Parathyroid adenoma (tissue), 2 donors: ENCODE results near the gene RLN3.
A peak's percentile ranks its signal among the peaks of the same experiment; 100 is the strongest.

Source experiments
- H2AFZ ChIP-seq: fragments of 300-600 bp; sonication (generic); one replicate; pipeline ENCODE4 v1.7.0; 2017; ENCODE audit warnings: antibody characterized with exemption, mild to moderate bottlenecking
- H3K27ac ChIP-seq: fragments of 300-600 bp; sonication (generic); one replicate; pipeline ENCODE4 v1.7.0; 2017
- H3K27me3 ChIP-seq: fragments of 300-600 bp; sonication (generic); one replicate; pipeline ENCODE4 v1.7.0; 2017; ENCODE audit warnings: low read length; ENCODE audit not compliant: control insufficient read depth, insufficient read depth
- H3K36me3 ChIP-seq: fragments of 300-600 bp; sonication (generic); one replicate; pipeline ENCODE4 v1.7.0; 2017; ENCODE audit warnings: low read length; ENCODE audit not compliant: control insufficient read depth, insufficient read depth
- H3K4me1 ChIP-seq: fragments of 300-600 bp; sonication (generic); one replicate; pipeline ENCODE4 v1.7.0; 2017; ENCODE audit warnings: control low read depth
- H3K4me2 ChIP-seq: fragments of 300-600 bp; sonication (generic); one replicate; pipeline ENCODE4 v1.7.0; 2017; ENCODE audit warnings: low read length
- H3K4me3 ChIP-seq: fragments of 300-600 bp; sonication (generic); one replicate; pipeline ENCODE4 v1.7.0; 2017; ENCODE audit warnings: low read depth, low read length
- H3K79me2 ChIP-seq: fragments of 300-600 bp; sonication (generic); one replicate; pipeline ENCODE4 v1.7.0; 2017; ENCODE audit warnings: control low read depth
- H3K9ac ChIP-seq: fragments of 300-600 bp; sonication (generic); one replicate; pipeline ENCODE4 v1.7.0; 2017; ENCODE audit warnings: mild to moderate bottlenecking
- H3K9me3 ChIP-seq: fragments of 300-600 bp; sonication (generic); one replicate; pipeline ENCODE4 v1.7.0; 2017; ENCODE audit warnings: low read length; ENCODE audit not compliant: control insufficient read depth
- TF ChIP-seq, protein P1 (sequence below): fragments of 300-600 bp; sonication (generic); IDR thresholded peaks from one replicate; pipeline ENCODE4 v1.7.0; 2017; ENCODE audit warnings: antibody characterized with exemption, mild to moderate bottlenecking
- donor health status: primary hyperparathyroidism.

RLN3 gene

DNA sequence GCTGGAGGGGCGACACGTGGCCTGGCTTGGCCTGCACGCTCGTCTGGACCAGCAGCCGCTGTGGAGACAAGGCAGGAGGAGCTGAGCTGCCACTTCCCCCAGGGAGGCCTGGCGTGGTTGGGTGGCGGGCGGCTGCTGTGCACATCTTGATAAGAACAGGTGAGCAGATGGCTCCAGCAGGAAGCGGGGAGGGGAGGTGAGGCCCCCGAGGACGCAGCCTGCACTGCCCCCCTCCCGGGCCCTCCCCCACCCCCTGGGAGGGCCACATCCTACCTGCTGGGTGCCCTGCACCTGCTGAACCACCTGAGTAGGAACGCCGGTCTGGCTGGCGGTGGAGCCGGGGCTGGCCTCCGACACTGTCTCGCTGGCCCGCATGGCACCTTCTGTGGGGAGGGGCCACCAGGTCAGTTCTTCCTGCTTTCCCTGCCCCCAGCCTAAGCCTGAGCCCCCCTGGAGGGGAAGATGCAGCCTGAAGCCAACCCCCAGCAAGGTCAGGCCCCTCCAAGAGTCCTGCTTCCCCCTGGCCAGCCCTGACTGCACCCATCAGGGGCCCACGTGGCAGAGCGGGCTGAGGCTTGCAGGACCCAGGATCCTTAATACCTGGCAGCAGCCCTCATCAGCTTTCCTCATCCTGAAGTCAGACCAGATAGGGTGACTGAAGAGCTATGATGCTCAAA lies 44.6 kb upstream of the RLN3 start:
- Histone ChIP-seq H3K4me3 (no peak overlapping the region), H3K27ac (peak overlapping the region; percentile 100), H3K36me3 (no peaks in the 10 kb centered on the region), H3K27me3 (no peaks in the 10 kb centered on the region), H3K9ac (peak overlapping the region; percentile 32), H3K4me1 (peaks cover 85% of the 10 kb centered on the region), H2AFZ (peak overlapping the region; percentile 51), H3K79me2 (peaks cover 3% of the 10 kb centered on the region), H3K4me2 (peak overlapping the region; percentile 37), H3K9me3 (no peaks in the 10 kb centered on the region)
- TF ChIP-seq, protein P1, sequence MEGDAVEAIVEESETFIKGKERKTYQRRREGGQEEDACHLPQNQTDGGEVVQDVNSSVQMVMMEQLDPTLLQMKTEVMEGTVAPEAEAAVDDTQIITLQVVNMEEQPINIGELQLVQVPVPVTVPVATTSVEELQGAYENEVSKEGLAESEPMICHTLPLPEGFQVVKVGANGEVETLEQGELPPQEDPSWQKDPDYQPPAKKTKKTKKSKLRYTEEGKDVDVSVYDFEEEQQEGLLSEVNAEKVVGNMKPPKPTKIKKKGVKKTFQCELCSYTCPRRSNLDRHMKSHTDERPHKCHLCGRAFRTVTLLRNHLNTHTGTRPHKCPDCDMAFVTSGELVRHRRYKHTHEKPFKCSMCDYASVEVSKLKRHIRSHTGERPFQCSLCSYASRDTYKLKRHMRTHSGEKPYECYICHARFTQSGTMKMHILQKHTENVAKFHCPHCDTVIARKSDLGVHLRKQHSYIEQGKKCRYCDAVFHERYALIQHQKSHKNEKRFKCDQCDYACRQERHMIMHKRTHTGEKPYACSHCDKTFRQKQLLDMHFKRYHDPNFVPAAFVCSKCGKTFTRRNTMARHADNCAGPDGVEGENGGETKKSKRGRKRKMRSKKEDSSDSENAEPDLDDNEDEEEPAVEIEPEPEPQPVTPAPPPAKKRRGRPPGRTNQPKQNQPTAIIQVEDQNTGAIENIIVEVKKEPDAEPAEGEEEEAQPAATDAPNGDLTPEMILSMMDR, result no peak

DNA sequence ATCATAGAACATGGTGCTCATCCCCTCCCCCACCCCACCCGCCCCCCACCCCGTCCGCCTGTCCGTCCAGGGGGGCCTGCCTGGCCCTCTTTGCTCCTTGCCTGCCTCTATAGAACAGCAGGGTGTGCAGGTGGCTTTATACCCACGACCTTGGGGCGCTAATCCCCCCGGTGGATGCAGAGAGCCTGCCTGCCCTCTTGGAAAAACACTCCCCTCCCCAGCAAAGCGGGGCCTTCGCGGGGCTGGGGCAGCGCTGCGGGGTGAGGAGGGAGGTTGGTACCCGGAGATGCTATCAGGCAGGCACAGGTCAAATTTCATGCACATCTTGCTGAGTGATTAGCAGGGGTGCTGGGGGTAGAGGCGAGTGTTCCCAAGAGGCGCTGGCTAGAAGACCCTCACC lies 43.8 kb upstream of the RLN3 start:
- no peak overlapping the region for H3K4me3 ChIP-seq
- no peaks in the 10 kb centered on the region for H3K27me3 ChIP-seq
- H3K4me2 ChIP-seq, result peak overlapping the region; percentile 42
- H2AFZ ChIP-seq, result no peak overlapping the region
- H3K9me3 ChIP-seq, result no peaks in the 10 kb centered on the region
- peaks cover 84% of the 10 kb centered on the region for H3K4me1 ChIP-seq
- TF ChIP-seq, protein P1, result no peak
- no peaks in the 10 kb centered on the region for H3K36me3 ChIP-seq
- peaks cover 5% of the 10 kb centered on the region for H3K79me2 ChIP-seq
- no peak overlapping the region for H3K9ac ChIP-seq
- H3K27ac ChIP-seq, result peak overlapping the region; percentile 100

DNA sequence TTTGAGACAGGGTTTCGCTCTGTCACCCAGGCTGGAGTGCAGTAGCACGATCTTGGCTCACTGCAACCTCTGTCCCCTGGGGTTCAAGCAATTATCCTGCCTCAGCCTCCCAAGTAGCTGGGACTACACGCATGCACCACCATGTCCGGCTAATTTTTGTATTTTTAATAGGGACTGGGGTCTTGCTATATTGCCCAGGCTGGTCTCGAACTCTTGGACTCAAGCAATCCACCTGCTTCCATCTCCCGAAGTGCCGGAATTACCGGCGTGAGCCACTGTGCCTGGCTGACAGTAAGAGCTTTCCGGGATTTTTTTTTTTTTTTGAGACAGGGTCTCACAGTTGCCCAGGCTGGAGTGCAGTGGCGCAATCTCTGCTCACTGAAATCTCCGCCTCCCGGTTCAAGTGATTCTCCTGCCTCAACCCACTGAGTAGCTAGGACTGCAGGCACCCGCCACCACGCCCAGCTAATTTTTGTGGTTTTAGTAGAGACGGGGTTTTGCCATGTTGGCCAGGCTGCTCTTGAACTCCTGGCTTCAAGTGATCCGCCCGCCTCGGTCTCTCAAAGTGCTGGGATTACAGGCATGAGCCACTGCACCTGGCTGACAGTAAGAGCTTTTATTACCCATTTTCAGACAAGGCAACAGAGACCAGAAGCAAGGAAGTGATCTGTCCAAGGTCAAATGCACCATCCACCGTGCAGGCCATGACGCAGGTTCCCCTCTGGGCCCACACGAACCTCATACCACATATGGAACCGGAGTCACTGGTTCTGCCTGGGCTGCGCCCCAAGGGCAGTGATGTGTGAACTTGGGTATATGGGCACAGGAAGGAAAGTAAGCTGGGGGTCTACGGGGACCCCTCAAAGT lies 42.8 kb upstream of the RLN3 start:
- H2AFZ ChIP-seq, result peak overlapping the region; percentile 65
- no peaks in the 10 kb centered on the region for H3K27me3 ChIP-seq
- H3K79me2 ChIP-seq, result peaks cover 2% of the 10 kb centered on the region
- TF ChIP-seq, protein P1, result no peak
- H3K27ac ChIP-seq, result peak overlapping the region; percentile 100
- H3K36me3 ChIP-seq, result no peaks in the 10 kb centered on the region
- no peaks in the 10 kb centered on the region for H3K9me3 ChIP-seq
- peaks cover 83% of the 10 kb centered on the region for H3K4me1 ChIP-seq
- no peak overlapping the region for H3K9ac ChIP-seq
- peak overlapping the region; percentile 50 for H3K4me3 ChIP-seq
- peak overlapping the region; percentile 79 for H3K4me2 ChIP-seq

DNA sequence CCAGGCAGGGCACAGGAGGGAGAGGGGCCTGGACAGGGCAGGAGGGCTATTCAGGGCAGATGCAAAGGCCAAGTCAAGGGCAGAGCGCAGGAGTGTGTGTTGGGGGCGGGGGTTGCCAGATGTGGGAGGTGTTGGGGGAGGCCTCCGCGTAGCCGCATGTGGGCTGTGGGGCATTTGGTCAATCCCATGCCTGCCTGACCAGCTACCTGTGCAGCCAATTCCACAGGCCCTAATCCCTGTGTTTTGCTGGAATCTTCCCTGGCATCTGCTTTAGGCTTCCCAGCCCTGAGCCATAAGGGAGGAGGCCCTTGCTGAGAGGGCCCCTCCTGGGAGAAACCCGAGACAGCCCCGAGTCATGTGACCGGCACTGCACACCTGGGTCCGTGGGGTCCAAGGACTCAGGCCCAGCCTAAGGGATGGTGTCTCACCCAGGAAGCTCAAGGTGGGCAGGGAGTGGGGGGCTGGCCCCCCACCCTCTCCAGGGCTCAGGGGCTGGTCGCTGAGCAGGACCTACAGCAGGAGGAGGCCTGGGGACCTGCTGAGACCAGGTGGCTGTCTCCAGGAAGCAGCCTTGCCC lies 42.1 kb upstream of the RLN3 start:
- H3K27me3 ChIP-seq, result no peaks in the 10 kb centered on the region
- H3K27ac ChIP-seq, result peak overlapping the region; percentile 100
- TF ChIP-seq, protein P1, result no peak
- peaks cover 80% of the 10 kb centered on the region for H3K4me1 ChIP-seq
- peak overlapping the region; percentile 65 for H2AFZ ChIP-seq
- H3K9me3 ChIP-seq, result no peaks in the 10 kb centered on the region
- H3K79me2 ChIP-seq, result peaks cover 2% of the 10 kb centered on the region
- H3K36me3 ChIP-seq, result no peaks in the 10 kb centered on the region
- peak overlapping the region; percentile 28 for H3K9ac ChIP-seq
- peak overlapping the region; percentile 79 for H3K4me2 ChIP-seq
- peak overlapping the region; percentile 50 for H3K4me3 ChIP-seq
